HepG2 (cell line): ENCODE measurements around the gene ZNF736. TPM values are rescaled to one million over a fixed set of nuclear protein-coding genes. Genes with fewer than 3 reads are reported as not detected.

Experiments used
- ATAC-seq: fragments of 200-7000 bp; cut with Tn5 transposase; 3 replicates; pipeline ENCODE4 v1.9.1; 2020; ENCODE audit warnings: mild to moderate bottlenecking, moderate library complexity
- BruUV-seq: library from RNA; stranded (reverse); fragments of 400-500 nt; replicated peaks from 2 replicates; lab custom pipeline; 2021; lab: Mats Ljungman, UMichigan
- CTCF ChIA-PET: fragments of 300-600 bp; formaldehyde crosslinking; extraction: SDS; loops from one replicate; lab custom pipeline; 2021; ENCODE audit warnings: low total read pairs, inconsistent platforms, low intra/inter-chr PET ratio; lab: Yijun Ruan, JAX
- POLR2A ChIA-PET: fragments of 350-600 bp; sonication (Branson Sonifier 250); formaldehyde crosslinking; loops from one replicate; lab custom pipeline; 2020; ENCODE audit warnings: antibody characterized with exemption, inconsistent platforms; lab: Yijun Ruan, JAX
- DNase-seq: peaks from one replicate; pipeline ENCODE4 v3.0.0-alpha.2; 2015; ENCODE audit warnings: low spot score
- FAIRE-seq: peaks from 3 replicates; lab custom pipeline; 2011; peaks lifted over from hg19 to GRCh38; lab: Jason Lieb, UNC
- H2AFZ ChIP-seq: one replicate; pipeline ENCODE4 v1.6.1; 2011; ENCODE audit warnings: low read length, inconsistent platforms
- H3K27ac ChIP-seq: fragments of 300-600 bp; 3 replicates; pipeline ENCODE4 v1.8.0; 2011; ENCODE audit warnings: mixed run types, mild to moderate bottlenecking, mixed read lengths, low read length, inconsistent platforms; ENCODE audit not compliant: insufficient read depth; ENCODE audit errors: extremely low read length
- H3K27me3 ChIP-seq, 2 experiments: fragments of 200-600 bp in 1 of 2; 2 replicates in 1 of 2; 3 replicates in 1 of 2; pipeline versions ENCODE4 v1.6.0 to v1.8.0; 2011; ENCODE audit warnings: low read length in 2 of 2, mild to moderate bottlenecking in 2 of 2, moderate library complexity in 2 of 2, inconsistent platforms in 1 of 2; ENCODE audit not compliant: insufficient read depth in 2 of 2, control insufficient read depth in 1 of 2
- H3K36me3 ChIP-seq, 2 experiments: fragments of 200-600 bp in 1 of 2; replicated peaks in 1 of 2; 2 replicates in 1 of 2; 3 replicates in 1 of 2; pipeline versions ENCODE4 v1.5.1 to v1.8.0; 2011; ENCODE audit warnings: low read length in 2 of 2, inconsistent platforms in 1 of 2; ENCODE audit not compliant: insufficient read depth in 2 of 2, control insufficient read depth in 1 of 2
- H3K4me1 ChIP-seq: 2 replicates; pipeline ENCODE4 v1.5.1; 2012; ENCODE audit warnings: low read length, inconsistent platforms; ENCODE audit not compliant: insufficient read depth
- H3K4me2 ChIP-seq: 2 replicates; pipeline ENCODE4 v1.6.0; 2011; ENCODE audit warnings: low read depth, low read length, inconsistent platforms
- H3K4me3 ChIP-seq, 3 experiments: fragments of 200-600 bp in 1 of 3; sonication (generic), shearing (Covaris generic) in 1 of 3; replicated peaks in 1 of 3; 2 replicates each; pipeline ENCODE4 v1.5.1; 2011 to 2016; ENCODE audit warnings: low read length in 3 of 3, inconsistent platforms in 2 of 3, low read depth in 2 of 3, mild to moderate bottlenecking in 2 of 3, control low read depth in 1 of 3, mixed read lengths in 1 of 3; ENCODE audit not compliant: insufficient read depth in 1 of 3
- H3K79me2 ChIP-seq: one replicate; pipeline ENCODE4 v1.6.1; 2011; ENCODE audit warnings: low read length, inconsistent platforms; ENCODE audit not compliant: insufficient read depth
- H3K9ac ChIP-seq: 2 replicates; pipeline ENCODE4 v1.6.0; 2011; ENCODE audit warnings: mild to moderate bottlenecking, low read depth, low read length, inconsistent platforms; ENCODE audit not compliant: insufficient read depth
- H3K9me3 ChIP-seq: 2 replicates; pipeline ENCODE4 v1.5.1; 2012; ENCODE audit warnings: mild to moderate bottlenecking, low read length
- H4K20me1 ChIP-seq: 2 replicates; pipeline ENCODE4 v1.6.0; 2011; ENCODE audit warnings: inconsistent platforms, mild to moderate bottlenecking, low read length, moderate library complexity; ENCODE audit not compliant: insufficient read depth
- ATF5 ChIP-seq: sonication (generic); formaldehyde crosslinking; IDR thresholded peaks from 2 replicates; pipeline ENCODE4 v1.4.0; 2020; ENCODE audit warnings: mild to moderate bottlenecking, low read depth, missing genetic modification reagents
- CBFB ChIP-seq: sonication (generic); formaldehyde crosslinking; IDR thresholded peaks from 2 replicates; pipeline ENCODE4 v1.4.0; 2020; ENCODE audit warnings: missing genetic modification reagents
- CENPBD1 ChIP-seq: sonication (generic); formaldehyde crosslinking; IDR thresholded peaks from 2 replicates; pipeline ENCODE4 v1.8.0; 2022; ENCODE audit warnings: missing genetic modification reagents, low read depth, mild to moderate bottlenecking, borderline replicate concordance
- CENPX ChIP-seq: sonication (generic); formaldehyde crosslinking; IDR thresholded peaks from 2 replicates; pipeline ENCODE4 v1.9.0; 2021; ENCODE audit warnings: mild to moderate bottlenecking, missing genetic modification reagents, moderate library complexity
- ETV5 ChIP-seq: IDR thresholded peaks from 2 replicates; pipeline ENCODE4 v1.6.1; 2018; ENCODE audit warnings: missing biosample characterization, missing genetic modification reagents, inconsistent platforms, borderline replicate concordance
- MYPOP ChIP-seq: sonication (generic); formaldehyde crosslinking; IDR thresholded peaks from 2 replicates; pipeline ENCODE4 v1.8.1; 2023; ENCODE audit warnings: mild to moderate bottlenecking, moderate library complexity, missing genetic modification reagents
- MZF1 ChIP-seq: sonication (generic); formaldehyde crosslinking; IDR thresholded peaks from 2 replicates; pipeline ENCODE4 v1.8.1; 2023; ENCODE audit warnings: mild to moderate bottlenecking, missing genetic modification reagents, borderline replicate concordance
- SMARCC2 ChIP-seq: fragments of 450-650 bp; IDR thresholded peaks from 2 replicates; pipeline ENCODE4 v1.6.1; 2017; ENCODE audit warnings: antibody characterized with exemption, mild to moderate bottlenecking
- SP1 ChIP-seq, 2 experiments: fragments of 450-650 bp in 1 of 2; sonication (generic) in 1 of 2; formaldehyde crosslinking in 1 of 2; IDR thresholded peaks; 2 replicates each; pipeline versions ENCODE4 v1.4.0 to v1.6.1; 2016 to 2020; ENCODE audit warnings: missing genetic modification reagents in 1 of 2
- ZMAT3 ChIP-seq: sonication (generic); formaldehyde crosslinking; conservative IDR thresholded peaks from 2 replicates; pipeline ENCODE4 v1.7.0; 2021; ENCODE audit warnings: missing genetic modification reagents
- ZNF160 ChIP-seq: sonication (generic); formaldehyde crosslinking; IDR thresholded peaks from 2 replicates; pipeline ENCODE4 v1.8.0; 2022; ENCODE audit warnings: mild to moderate bottlenecking, inconsistent platforms, missing genetic modification reagents
- ZNF547 ChIP-seq: sonication (generic); formaldehyde crosslinking; IDR thresholded peaks from 2 replicates; pipeline ENCODE4 v1.5.1; 2020; ENCODE audit warnings: mild to moderate bottlenecking, missing genetic modification reagents
- WGBS: methylation state at CpG from one replicate; pipeline ENCODE4 v1.1.6; 2017; ENCODE audit warnings: low lambda C conversion rate; 5-methylcytosine and 5-hydroxymethylcytosine counted together
- in situ Hi-C: cut with HindIII; loops from 2 replicates; pipeline ENCODE4 v1.10.0; 2017; ENCODE audit warnings: low pct_unique_long_range_greater_than_20kb; ENCODE audit not compliant: extremely low pct_ligation_motif_present
- intact Hi-C: fragments of 100-400 bp; cut with micrococcal nuclease; formaldehyde crosslinking; loops from one replicate; pipeline ENCODE4 v1.10.0; 2022; ENCODE audit not compliant: unreplicated experiment
- polyA plus RNA-seq, 8 experiments: library from polyadenylated mRNA; depleted of rRNA in 3 of 8; stranded (reverse) in 7 of 8; unstranded in 1 of 8; fragments of >200 nt; fragmentation: Illumina TruSeq in 4 of 8; extraction: Trizol in 4 of 8; gene quantifications; 2 replicates each; pipeline versions ENCODE4 v1.2.1 to v1.2.3, GENCODE V29; 2011 to 2016; ENCODE audit warnings: low read depth in 4 of 8, missing spikeins in 1 of 8, mixed read lengths in 1 of 8; ENCODE audit not compliant: insufficient read depth in 1 of 8
- total RNA-seq, 5 experiments: library from RNA; depleted of rRNA; stranded (reverse); fragments of >200 nt; fragmentation: Illumina TruSeq; extraction: Trizol; gene quantifications; 2 replicates each; pipeline ENCODE4 v1.2.3, GENCODE V29; 2016; ENCODE audit warnings: low read depth in 1 of 5

ZNF736 gene
- total and polyA plus RNA-seq, 2 of the 13 experiments (the other 11 are each of a cell fraction or from before 2014, with no cell fraction given): not detected

GRCh38 chr7:64312826-64313225, 935 bp upstream of the ZNF736 start:
- no peaks in the 10 kb centered on the region for H3K79me2 ChIP-seq
- DNase-seq (no peak), FAIRE-seq (no peak), ATAC-seq (no peak)
- intact Hi-C loops (no loop called here), in situ Hi-C loops (no loop called here)
- H4K20me1 ChIP-seq: no peaks in the 10 kb centered on the region
- peaks cover 75% of the 10 kb centered on the region for H3K9me3 ChIP-seq
- H3K4me2 ChIP-seq: no peak overlapping the region
- no peaks in the 10 kb centered on the region for H3K4me1 ChIP-seq
- TF ChIP-seq ATF5 (no peak), ZMAT3 (CRISPR knock-in tag) (no peak), CENPX (CRISPR knock-in tag) (no peak)
- 0% methylated on average over 2 of the region's 2 CpGs for WGBS
- no peaks in the 10 kb centered on the region for H3K27me3 ChIP-seq
- CTCF ChIA-PET: no interaction called here
- H3K27ac ChIP-seq: no peak overlapping the region
- no peak overlapping the region for H3K9ac ChIP-seq
- no peak overlapping the region for H2AFZ ChIP-seq
- POLR2A ChIA-PET: no interaction called here
- H3K36me3 ChIP-seq: no peaks in the 10 kb centered on the region
- no peak overlapping the region for H3K4me3 ChIP-seq
- no TSS peak for BruUV-seq

GRCh38 chr7:64314566-64314965, 805 bp downstream of the ZNF736 start:
- Histone ChIP-seq H3K4me3 (no peak overlapping the region), H4K20me1 (no peaks in the 10 kb centered on the region), H3K27me3 (no peaks in the 10 kb centered on the region), H3K27ac (no peak overlapping the region), H3K4me2 (no peak overlapping the region), H3K79me2 (no peaks in the 10 kb centered on the region), H3K9ac (no peak overlapping the region), H3K36me3 (no peaks in the 10 kb centered on the region), H2AFZ (no peak overlapping the region), H3K4me1 (no peaks in the 10 kb centered on the region), H3K9me3 (peaks cover 78% of the 10 kb centered on the region)
- ATAC-seq (no peak), FAIRE-seq (no peak), DNase-seq (no peak)
- in situ Hi-C loops (no loop called here), intact Hi-C loops (no loop called here)
- WGBS: 56% methylated on average over 10 of the region's 10 CpGs
- CTCF ChIA-PET: no interaction called here
- TF ChIP-seq ZNF160 (CRISPR knock-in tag) (no peak), MZF1 (CRISPR knock-in tag) (no peak), ETV5 (CRISPR knock-in tag) (no peak), CENPBD1 (CRISPR knock-in tag) (no peak), SP1 (IDR thresholded peaks at IDR 0.05) (no peak), SP1 (CRISPR knock-in tag; IDR thresholded peaks at IDR 0.05) (no peak), CBFB (no peak), ZNF547 (CRISPR knock-in tag) (no peak), SMARCC2 (no peak), MYPOP (CRISPR knock-in tag) (no peak)
- no TSS peak for BruUV-seq
- POLR2A ChIA-PET: no interaction called here
